H9 (cell line): ENCODE data around the gene RTN4R. TPM values are rescaled to one million over a fixed set of nuclear protein-coding genes. Genes with fewer than 3 reads are reported as not detected.

Experiments used
- DNase-seq: peaks from one replicate; pipeline ENCODE4 v3.0.0-alpha.2; 2017
- H2AFZ ChIP-seq: one replicate; pipeline ENCODE4 v1.6.1; 2013; ENCODE audit warnings: mild to moderate bottlenecking, low read length, control low read depth, moderate library complexity
- H2AK5ac ChIP-seq: 2 replicates; pipeline ENCODE4 v1.6.1; 2013; ENCODE audit warnings: low read length, control low read depth, mixed read lengths; ENCODE audit not compliant: insufficient read length
- H2BK120ac ChIP-seq: one replicate; pipeline ENCODE4 v1.6.1; 2013; ENCODE audit warnings: low read depth, mild to moderate bottlenecking, low read length, control low read depth, inconsistent platforms; ENCODE audit not compliant: poor library complexity, severe bottlenecking
- H2BK12ac ChIP-seq: 2 replicates; pipeline ENCODE4 v1.6.1; 2013; ENCODE audit warnings: low read length, control low read depth, mixed read lengths, low read depth; ENCODE audit not compliant: insufficient read length
- H2BK15ac ChIP-seq: 2 replicates; pipeline ENCODE4 v1.6.1; 2013; ENCODE audit warnings: low read depth, low read length, control low read depth
- H2BK20ac ChIP-seq: one replicate; pipeline ENCODE4 v1.6.1; 2013; ENCODE audit warnings: low read depth, mild to moderate bottlenecking, low read length, control low read depth, inconsistent platforms; ENCODE audit not compliant: poor library complexity, severe bottlenecking
- H2BK5ac ChIP-seq: 2 replicates; pipeline ENCODE4 v1.6.1; 2013; ENCODE audit warnings: low read length, control low read depth, mixed read lengths; ENCODE audit not compliant: insufficient read length
- H3K14ac ChIP-seq: 2 replicates; pipeline ENCODE4 v1.6.1; 2013; ENCODE audit warnings: low read length, control low read depth; ENCODE audit not compliant: insufficient read depth
- H3K18ac ChIP-seq: 2 replicates; pipeline ENCODE4 v1.6.1; 2013; ENCODE audit warnings: low read depth, mild to moderate bottlenecking, mixed read lengths, low read length, control low read depth; ENCODE audit not compliant: insufficient read length
- H3K23ac ChIP-seq: 2 replicates; pipeline ENCODE4 v1.6.1; 2013; ENCODE audit warnings: low read length, control low read depth, mixed read lengths, low read depth; ENCODE audit not compliant: insufficient read length
- H3K23me2 ChIP-seq: 2 replicates; pipeline ENCODE4 v1.6.1; 2013; ENCODE audit warnings: low read depth, mild to moderate bottlenecking, mixed read lengths, low read length, control low read depth; ENCODE audit not compliant: insufficient read length, poor library complexity, severe bottlenecking
- H3K27ac ChIP-seq: 2 replicates; pipeline ENCODE4 v1.5.1; 2013; ENCODE audit warnings: low read length, control low read depth, mixed read lengths, low read depth; ENCODE audit not compliant: insufficient read length
- H3K27me3 ChIP-seq: 2 replicates; pipeline ENCODE4 v1.6.1; 2013; ENCODE audit warnings: low read length, control low read depth, inconsistent platforms; ENCODE audit not compliant: insufficient read depth
- H3K4ac ChIP-seq: 2 replicates; pipeline ENCODE4 v1.6.1; 2013; ENCODE audit warnings: low read depth, mild to moderate bottlenecking, control low read depth, inconsistent platforms, low read length, moderate library complexity
- H3K4me1 ChIP-seq: 2 replicates; pipeline ENCODE4 v1.6.1; 2013; ENCODE audit warnings: low read length, control low read depth, inconsistent platforms; ENCODE audit not compliant: insufficient read depth
- H3K4me2 ChIP-seq: 2 replicates; pipeline ENCODE4 v1.6.1; 2013; ENCODE audit warnings: low read length, control low read depth, mixed read lengths; ENCODE audit not compliant: insufficient read length, insufficient read depth
- H3K56ac ChIP-seq: 2 replicates; pipeline ENCODE4 v1.6.1; 2013; ENCODE audit warnings: low read depth, mild to moderate bottlenecking, mixed read lengths, low read length, control low read depth; ENCODE audit not compliant: insufficient read length
- H3K79me1 ChIP-seq: 2 replicates; pipeline ENCODE4 v1.6.1; 2013; ENCODE audit warnings: low read depth, mild to moderate bottlenecking, moderate library complexity, low read length, control low read depth, inconsistent platforms; ENCODE audit not compliant: insufficient read depth, poor library complexity, severe bottlenecking
- H3K79me2 ChIP-seq: 2 replicates; pipeline ENCODE4 v1.6.1; 2013; ENCODE audit warnings: low read length, control low read depth, inconsistent platforms; ENCODE audit not compliant: insufficient read depth
- H3K9ac ChIP-seq: 2 replicates; pipeline ENCODE4 v1.6.1; 2013; ENCODE audit warnings: low read length, control low read depth, mixed read lengths; ENCODE audit not compliant: insufficient read length; ENCODE audit errors: extremely low read depth
- H3K9me3 ChIP-seq: one replicate; pipeline ENCODE4 v1.6.1; 2013; ENCODE audit warnings: low read depth, low read length, inconsistent platforms; ENCODE audit not compliant: control insufficient read depth
- H3T11ph ChIP-seq: one replicate; pipeline ENCODE4 v1.6.1; 2013; ENCODE audit warnings: mild to moderate bottlenecking, low read length, control low read depth, inconsistent platforms
- H4K20me1 ChIP-seq: one replicate; pipeline ENCODE4 v1.6.1; 2013; ENCODE audit not compliant: control insufficient read depth, insufficient read length, insufficient read depth
- H4K5ac ChIP-seq: 2 replicates; pipeline ENCODE4 v1.6.1; 2013; ENCODE audit warnings: low read depth, mild to moderate bottlenecking, mixed read lengths, low read length, control low read depth; ENCODE audit not compliant: insufficient read length
- H4K8ac ChIP-seq: replicated peaks from 2 replicates; pipeline ENCODE4 v1.6.1; 2013; ENCODE audit warnings: low read length, control low read depth, mixed read lengths, low read depth; ENCODE audit not compliant: insufficient read length
- H4K91ac ChIP-seq: 2 replicates; pipeline ENCODE4 v1.6.1; 2013; ENCODE audit warnings: low read depth, mild to moderate bottlenecking, moderate library complexity, mixed read lengths, low read length, control low read depth; ENCODE audit not compliant: insufficient read length
- H3K27ac Mint-ChIP-seq, 3 experiments: 2 replicates in 2 of 3; 3 replicates in 1 of 3; pipeline ENCODE4 v1.8.0; 2020 to 2021; ENCODE audit warnings: mixed read lengths in 3 of 3, mild to moderate bottlenecking in 1 of 3, moderate library complexity in 1 of 3
- H3K27me3 Mint-ChIP-seq: 2 replicates; pipeline ENCODE4 v1.8.0; 2021; ENCODE audit warnings: low read depth, mild to moderate bottlenecking, moderate library complexity, mixed read lengths
- H3K36me3 Mint-ChIP-seq, 3 experiments: 2 replicates in 2 of 3; 3 replicates in 1 of 3; pipeline ENCODE4 v1.8.0; 2020 to 2021; ENCODE audit warnings: low read depth in 3 of 3, mixed read lengths in 3 of 3; ENCODE audit not compliant: insufficient read depth in 1 of 3
- H3K4me1 Mint-ChIP-seq, 2 experiments: 2 replicates each; pipeline ENCODE4 v1.8.0; 2020; ENCODE audit warnings: mixed read lengths in 2 of 2
- H3K4me3 Mint-ChIP-seq, 2 experiments: 2 replicates in 1 of 2; 3 replicates in 1 of 2; pipeline ENCODE4 v1.8.0; 2020 to 2021; ENCODE audit warnings: mild to moderate bottlenecking in 2 of 2, mixed read lengths in 2 of 2, moderate library complexity in 1 of 2
- H3K9me3 Mint-ChIP-seq, 2 experiments: 2 replicates in 1 of 2; 3 replicates in 1 of 2; pipeline ENCODE4 v1.8.0; 2020; ENCODE audit warnings: mild to moderate bottlenecking in 2 of 2, mixed read lengths in 2 of 2, moderate library complexity in 1 of 2
- WGBS: extraction: QIAGEN DNeasy Blood & Tissue Kit; methylation state at CpG from one replicate; pipeline ENCODE4 v1.1.7; 2013; ENCODE audit warnings: missing lambda C conversion rate, low lambda C conversion rate, mixed read lengths; ENCODE audit not compliant: insufficient read length; ENCODE audit errors: extremely low coverage; 5-methylcytosine and 5-hydroxymethylcytosine counted together
- total RNA-seq: library from RNA; stranded (reverse); gene quantifications from 2 replicates; pipeline ENCODE4 v1.2.1, GENCODE V29; 2021
- TF ChIP-seq, protein P1 (sequence below): fragments of 200-600 bp; sonication (generic); conservative IDR thresholded peaks from 3 replicates; pipeline ENCODE4 v1.8.0; 2021; ENCODE audit warnings: antibody characterized with exemption, mild to moderate bottlenecking

RTN4R gene
- total RNA-seq, 1 experiment from 2014 or later: 19.0 TPM

DNA sequence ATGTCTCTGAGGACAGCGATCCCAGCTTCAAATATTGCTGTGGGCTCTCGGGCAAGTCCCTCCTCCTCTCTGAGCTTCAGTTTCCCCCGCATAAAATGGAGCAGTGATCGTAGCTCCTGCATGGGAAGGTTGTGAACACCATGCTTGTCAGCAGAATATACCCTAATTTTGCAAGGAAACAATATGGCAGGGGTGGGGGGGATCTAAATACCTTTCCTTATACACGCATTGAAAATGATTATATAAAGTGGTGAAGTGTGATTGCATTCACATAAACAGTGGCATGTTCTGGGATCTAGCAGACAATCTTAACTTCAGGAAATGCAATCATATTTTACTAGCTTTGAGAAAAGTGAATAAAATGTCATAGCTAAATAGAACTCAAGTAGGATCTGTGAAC lies 24.0 kb upstream of the RTN4R start:
- TF ChIP-seq, protein P1, sequence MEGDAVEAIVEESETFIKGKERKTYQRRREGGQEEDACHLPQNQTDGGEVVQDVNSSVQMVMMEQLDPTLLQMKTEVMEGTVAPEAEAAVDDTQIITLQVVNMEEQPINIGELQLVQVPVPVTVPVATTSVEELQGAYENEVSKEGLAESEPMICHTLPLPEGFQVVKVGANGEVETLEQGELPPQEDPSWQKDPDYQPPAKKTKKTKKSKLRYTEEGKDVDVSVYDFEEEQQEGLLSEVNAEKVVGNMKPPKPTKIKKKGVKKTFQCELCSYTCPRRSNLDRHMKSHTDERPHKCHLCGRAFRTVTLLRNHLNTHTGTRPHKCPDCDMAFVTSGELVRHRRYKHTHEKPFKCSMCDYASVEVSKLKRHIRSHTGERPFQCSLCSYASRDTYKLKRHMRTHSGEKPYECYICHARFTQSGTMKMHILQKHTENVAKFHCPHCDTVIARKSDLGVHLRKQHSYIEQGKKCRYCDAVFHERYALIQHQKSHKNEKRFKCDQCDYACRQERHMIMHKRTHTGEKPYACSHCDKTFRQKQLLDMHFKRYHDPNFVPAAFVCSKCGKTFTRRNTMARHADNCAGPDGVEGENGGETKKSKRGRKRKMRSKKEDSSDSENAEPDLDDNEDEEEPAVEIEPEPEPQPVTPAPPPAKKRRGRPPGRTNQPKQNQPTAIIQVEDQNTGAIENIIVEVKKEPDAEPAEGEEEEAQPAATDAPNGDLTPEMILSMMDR: no peak
- no peak overlapping the region for H2AK5ac ChIP-seq
- Mint-ChIP-seq H3K4me1 (peaks cover 0 to 3% of the 10 kb centered on the region in 2 experiments; a peak in 1 of 4 replicates), H3K27ac (no peak overlapping the region), H3K27me3 (peaks cover 20% of the 10 kb centered on the region), H3K36me3 (no peaks in the 10 kb centered on the region), H3K9me3 (no peaks in the 10 kb centered on the region), H3K4me3 (no peak overlapping the region)
- no peaks in the 10 kb centered on the region for H4K20me1 ChIP-seq
- H3K9me3 ChIP-seq: no peaks in the 10 kb centered on the region
- no peak overlapping the region for H2BK120ac ChIP-seq
- no peak overlapping the region for H3K4ac ChIP-seq
- H2BK5ac ChIP-seq: no peak overlapping the region
- no peak overlapping the region for H3K14ac ChIP-seq
- no peak overlapping the region for H2BK12ac ChIP-seq
- no peaks in the 10 kb centered on the region for H3K23me2 ChIP-seq
- H3T11ph ChIP-seq: no peak overlapping the region
- no peak overlapping the region for H3K23ac ChIP-seq
- no peak overlapping the region for H4K8ac ChIP-seq
- H3K79me2 ChIP-seq: no peaks in the 10 kb centered on the region
- WGBS: no CpG with 5 or more reads among the region's 5 CpGs
- no peak overlapping the region for H2BK15ac ChIP-seq
- H3K9ac ChIP-seq: no peak overlapping the region
- H3K56ac ChIP-seq: no peak overlapping the region
- H3K18ac ChIP-seq: no peak overlapping the region
- no peaks in the 10 kb centered on the region for H3K27me3 ChIP-seq
- DNase-seq: no peak
- no peak overlapping the region for H2AFZ ChIP-seq
- H2BK20ac ChIP-seq: no peak overlapping the region
- no peaks in the 10 kb centered on the region for H3K79me1 ChIP-seq
- no peak overlapping the region for H3K27ac ChIP-seq
- no peak overlapping the region for H4K5ac ChIP-seq
- no peak overlapping the region for H3K4me2 ChIP-seq
- H4K91ac ChIP-seq: no peak overlapping the region
- no peaks in the 10 kb centered on the region for H3K4me1 ChIP-seq
